ENCODE data around the gene CHCHD3.

GRCh38 chr7:133099633-133100286 is 17.9 kb upstream of the CHCHD3 start:
- TF ChIP-seq CTCF (IDR thresholded peaks at IDR 0.05) (no peak), EP300 (IDR thresholded peaks at IDR 0.05) (no peak)

Data from tibial nerve (tissue), 4 donors.